Esophagus muscularis mucosa (tissue), 3 donors: ENCODE measurements around the gene KRTAP10-11.

ENCODE experiments used
- EP300 ChIP-seq: sonication (generic); formaldehyde crosslinking; IDR thresholded peaks from one replicate; pipeline ENCODE4 v1.6.1; 2017; ENCODE audit warnings: antibody characterized with exemption
- POLR2A ChIP-seq: fragments of 450-650 bp; IDR thresholded peaks from one replicate; pipeline ENCODE4 v1.6.1; 2017; ENCODE audit warnings: antibody characterized with exemption, moderate library complexity, mild to moderate bottlenecking, low read depth
- POLR2AphosphoS5 ChIP-seq, 2 donors: sonication (generic); formaldehyde crosslinking; IDR thresholded peaks; one replicate each; pipeline ENCODE4 v1.6.1; 2017; ENCODE audit warnings: antibody characterized with exemption in 2 of 2

- TF ChIP-seq POLR2AphosphoS5 (IDR thresholded peaks at IDR 0.05) (no peak), EP300 (no peak), POLR2A (no peak)
Observed at GRCh38 chr21:44602463-44602850, 43.8 kb upstream of the KRTAP10-11 start.
